ENCODE results near the gene CCNI2.
"Not testable (repeated sequence)": the region's sequence is repeated elsewhere in the genome, so short reads cannot be mapped to it uniquely, and the experiment has no call there.

The CCNI2 gene

GRCh38 chr5:132790201-132790865 is 43.1 kb downstream of the CCNI2 start:
- DNase-seq, result peak in 18 of 42 donors; percentile 22 to 80 (median 66)
- intact Hi-C loops (cut with DNase I), result no loop called here

GRCh38 chr5:132791026-132791425 is 43.8 kb downstream of the CCNI2 start:
- intact Hi-C loops (cut with DNase I), result no loop called here
- DNase-seq, result peak in 1 of 42 donors; percentile 13

- peak in 28 of 42 donors; percentile 49 to 88 (median 73) for DNase-seq
- intact Hi-C loops (cut with DNase I), result no loop called here
Measured at GRCh38 chr5:132797651-132798050, 50.4 kb downstream of the CCNI2 start.

GRCh38 chr5:132799392-132799791 is 52.2 kb downstream of the CCNI2 start:
- intact Hi-C loops (cut with DNase I), result no loop called here
- DNase-seq, result no peak

- intact Hi-C loops (cut with DNase I), result no loop called here
- DNase-seq, result peak in 26 of 42 donors; percentile 35 to 86 (median 62)
Measured at GRCh38 chr5:132800545-132800944, 53.3 kb downstream of the CCNI2 start.

- peak in 3 of 42 donors; percentile 20 to 42 (median 27) for DNase-seq
- intact Hi-C loops (cut with DNase I), result no loop called here
Measured at GRCh38 chr5:132802044-132802684, 54.9 kb downstream of the CCNI2 start.

- DNase-seq; intact Hi-C loops (cut with DNase I): not testable (repeated sequence)
Measured at GRCh38 chr5:132802685-132803066, 55.5 kb downstream of the CCNI2 start.
